Left lung (tissue), 10 donors: ENCODE data around the gene GAK. TPM values are rescaled to one million over a fixed set of nuclear protein-coding genes. Genes with fewer than 3 reads are reported as not detected.
A peak's percentile ranks its signal among the peaks of the same experiment; 100 is the strongest.

Source experiments
- ATAC-seq: fragments of 200-7000 bp; cut with Tn5 transposase; one replicate; pipeline ENCODE4 v1.9.1; 2020; ENCODE audit warnings: moderate library complexity
- DNase-seq, 4 donors: peaks; one replicate each; pipeline ENCODE4 v3.0.0-alpha.2; 2013 to 2020
- H3K27ac ChIP-seq, 2 donors: fragments of 200-600 bp; sonication (generic) in 1 of 2; one replicate each; pipeline versions ENCODE4 v1.5.0 to v1.8.0; 2020 to 2021
- H3K27me3 ChIP-seq, 2 donors: fragments of 200-600 bp; sonication (generic) in 1 of 2; one replicate each; pipeline versions ENCODE4 v1.5.0 to v1.8.0; 2020 to 2021
- H3K36me3 ChIP-seq, 2 donors: fragments of 200-600 bp; sonication (generic) in 1 of 2; one replicate each; pipeline versions ENCODE4 v1.5.0 to v1.8.0; 2020 to 2021
- H3K4me1 ChIP-seq, 2 donors: fragments of 200-600 bp; one replicate each; pipeline ENCODE4 v1.8.0; 2021
- H3K4me3 ChIP-seq, 2 donors: fragments of 200-600 bp; sonication (generic) in 1 of 2; one replicate each; pipeline versions ENCODE4 v1.5.0 to v1.8.0; 2020 to 2021; ENCODE audit warnings: mild to moderate bottlenecking in 1 of 2
- H3K9me3 ChIP-seq, 2 donors: fragments of 200-600 bp; sonication (generic) in 1 of 2; one replicate each; pipeline versions ENCODE4 v1.5.0 to v1.8.0; 2020 to 2021
- CTCF ChIP-seq, 2 donors: fragments of 200-600 bp; sonication (generic) in 1 of 2; IDR thresholded peaks; one replicate each; pipeline versions ENCODE4 v1.5.0 to v1.8.0; 2021; ENCODE audit warnings: antibody characterized with exemption in 2 of 2
- intact Hi-C, 2 donors: fragments of 100-400 bp; cut with DNase I; formaldehyde crosslinking; loops; one replicate each; pipeline versions ENCODE4 v1.11.2 to v1.14.2; 2022
- polyA plus RNA-seq, 6 donors: library from polyadenylated mRNA; unstranded; fragments of 120-200 nt; gene quantifications; one replicate each; pipeline ENCODE4 v1.2.1, GENCODE V29; 2013; ENCODE audit not compliant: insufficient read length in 6 of 6
- total RNA-seq, 2 donors: library from RNA; stranded (reverse); fragmentation: NEBNext Ultra II Directional; extraction: Animal tissue kit (Norgen Biotek cat#: 25700); gene quantifications; one replicate each; pipeline ENCODE4 v1.2.1, GENCODE V29; 2021
- donor health status: DM: no; HTN: yes; CAD: no.
- donor health status: DM: no; HTN: no; CAD: no.

The GAK gene
- total and polyA plus RNA-seq, 8 donors, result 42.7 to 121 (median 50.3) TPM

DNA sequence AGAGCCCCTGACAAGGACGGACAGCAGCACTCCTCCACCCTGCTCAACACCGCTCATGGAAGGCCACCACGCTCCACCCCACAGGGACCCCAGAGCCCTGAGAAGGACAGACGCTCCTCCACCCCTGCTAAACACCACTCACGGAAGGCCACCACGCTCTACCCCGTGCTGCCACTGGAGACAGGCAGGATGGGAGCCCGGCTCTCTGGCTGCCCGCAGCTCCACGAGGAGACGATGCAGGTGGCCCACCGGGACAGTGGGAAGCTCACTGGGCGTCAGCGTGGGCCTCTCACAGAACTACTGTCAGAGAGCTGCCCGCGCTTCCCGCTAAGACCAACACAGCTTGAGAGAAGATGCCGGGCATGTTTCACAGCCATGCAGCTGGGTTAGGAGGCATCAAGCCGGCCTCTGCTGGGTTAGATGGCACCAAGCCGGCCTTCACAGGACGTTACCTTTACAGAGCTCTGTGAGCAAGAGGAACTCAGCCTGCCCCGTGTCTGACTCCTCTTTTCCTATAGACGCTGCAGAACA lies 20.8 kb downstream of the GAK start:
- H3K27ac ChIP-seq, result peak overlapping the region in 1 of 2 donors; percentile 79
- peaks cover 4 to 33% of the 10 kb centered on the region in 2 donors for H3K4me1 ChIP-seq
- H3K9me3 ChIP-seq, result no peaks in the 10 kb centered on the region
- no peak for ATAC-seq
- H3K27me3 ChIP-seq, result no peaks in the 10 kb centered on the region
- peaks cover 0 to 61% of the 10 kb centered on the region in 2 donors for H3K36me3 ChIP-seq
- no peak overlapping the region for H3K4me3 ChIP-seq
- intact Hi-C loops, result no loop called here
- peak in 1 of 4 donors; percentile 61 for DNase-seq
- no peak for TF ChIP-seq CTCF (IDR thresholded peaks at IDR 0.05)

- no peak for ATAC-seq
- DNase-seq, result peak in 1 of 4 donors; percentile 75
- Histone ChIP-seq H3K27ac (no peak overlapping the region), H3K4me3 (no peak overlapping the region), H3K9me3 (no peaks in the 10 kb centered on the region), H3K36me3 (peaks cover 0 to 67% of the 10 kb centered on the region in 2 donors), H3K27me3 (no peaks in the 10 kb centered on the region), H3K4me1 (peaks cover 0 to 26% of the 10 kb centered on the region in 2 donors)
- TF ChIP-seq CTCF (IDR thresholded peaks at IDR 0.05), result no peak
- intact Hi-C loops, result no loop called here
Observed at GRCh38 chr4:910366-911091, 21.6 kb downstream of the GAK start.

GRCh38 chr4:909821-910220 lies 22.3 kb downstream of the GAK start:
- Histone ChIP-seq H3K4me1 (peaks cover 0 to 20% of the 10 kb centered on the region in 2 donors), H3K27ac (no peak overlapping the region), H3K27me3 (no peaks in the 10 kb centered on the region), H3K4me3 (no peak overlapping the region), H3K9me3 (no peaks in the 10 kb centered on the region), H3K36me3 (peaks cover 0 to 71% of the 10 kb centered on the region in 2 donors)
- ATAC-seq (no peak), DNase-seq (peak in 1 of 4 donors; percentile 64)
- TF ChIP-seq CTCF (IDR thresholded peaks at IDR 0.05), result no peak
- intact Hi-C loops, result no loop called here

- H3K9me3 ChIP-seq, result no peaks in the 10 kb centered on the region
- no peaks in the 10 kb centered on the region for H3K27me3 ChIP-seq
- H3K36me3 ChIP-seq, result peaks cover 0 to 77% of the 10 kb centered on the region in 2 donors
- ATAC-seq (no peak), DNase-seq (peak in 1 of 4 donors; percentile 66)
- H3K27ac ChIP-seq, result no peak overlapping the region
- no peak for TF ChIP-seq CTCF (IDR thresholded peaks at IDR 0.05)
- no peak overlapping the region for H3K4me3 ChIP-seq
- intact Hi-C loops, result no loop called here
- peaks cover 0 to 20% of the 10 kb centered on the region in 2 donors for H3K4me1 ChIP-seq
Observed at GRCh38 chr4:909131-909571, 23.0 kb downstream of the GAK start.

GRCh38 chr4:907691-908425 lies 24.3 kb downstream of the GAK start:
- intact Hi-C loops, result no loop called here
- H3K4me3 ChIP-seq, result no peak overlapping the region
- TF ChIP-seq CTCF (IDR thresholded peaks at IDR 0.05), result no peak
- ATAC-seq (no peak), DNase-seq (peak in 1 of 4 donors; percentile 71)
- no peaks in the 10 kb centered on the region for H3K27me3 ChIP-seq
- H3K36me3 ChIP-seq, result peaks cover 0 to 86% of the 10 kb centered on the region in 2 donors
- H3K9me3 ChIP-seq, result no peaks in the 10 kb centered on the region
- peaks cover 0 to 15% of the 10 kb centered on the region in 2 donors for H3K4me1 ChIP-seq
- peak overlapping the region in 1 of 2 donors; percentile 51 for H3K27ac ChIP-seq
